ENCODE data around the gene PTPN6. TPM values are rescaled to one million over a fixed set of nuclear protein-coding genes. Genes with fewer than 3 reads are reported as not detected.

Gene PTPN6
- total RNA-seq, 1 donor from 2014 or later, result 6.0 TPM

GRCh38 chr12:6946920-6947374 is 4.2 kb upstream of the PTPN6 start:
- H3K27me3 ChIP-seq, result no peaks in the 10 kb centered on the region
- peak overlapping the region; percentile 15 for H3K27ac Mint-ChIP-seq

GRCh38 chr12:6947615-6948014 is 3.5 kb upstream of the PTPN6 start:
- H3K4me1 ChIP-seq, result peaks cover 20% of the 10 kb centered on the region
- DNase-seq (ENCODE audit: low spot score), result no peak

More at GRCh38 chr12:6946920-6947374, 4.2 kb upstream of the PTPN6 start:
- Histone ChIP-seq H4K20me1 (ENCODE audit: low read depth) (peaks cover 11% of the 10 kb centered on the region), H3K4me1 (peaks cover 20% of the 10 kb centered on the region), H3K9me3 (ENCODE audit: low read depth) (no peaks in the 10 kb centered on the region), H3F3A (ENCODE audit: low read depth) (peaks cover 54% of the 10 kb centered on the region), H3K4me2 (peak overlapping the region; percentile 72), H3K4me3 (peak overlapping the region; percentile 40), H3K79me2 (ENCODE audit: low read depth) (peaks cover 10% of the 10 kb centered on the region), H3K9ac (no peak overlapping the region), H3K27ac (no peak overlapping the region), H2AFZ (replicated peaks) (no peak overlapping the region), H3K36me3 (no peaks in the 10 kb centered on the region)
- peaks cover 8% of the 10 kb centered on the region for H3K36me3 Mint-ChIP-seq
- DNase-seq (ENCODE audit: low spot score), result no peak
- TF ChIP-seq EZH2 (IDR thresholded peaks at IDR 0.05) (no peak), EZH2phosphoT487 (IDR thresholded peaks at IDR 0.05) (no peak), CTCF (IDR thresholded peaks at IDR 0.05) (no peak)
- peaks cover 44% of the 10 kb centered on the region for H3K4me1 Mint-ChIP-seq
- H3K27me3 Mint-ChIP-seq (ENCODE audit: insufficient read depth, low read depth), result peaks cover 16% of the 10 kb centered on the region
- no peaks in the 10 kb centered on the region for H3K9me3 Mint-ChIP-seq
- peak overlapping the region; percentile 55 for H3K4me3 Mint-ChIP-seq

GRCh38 chr12:6948873-6949594 is 2.1 kb upstream of the PTPN6 start:
- peaks cover 7% of the 10 kb centered on the region for H3K27me3 Mint-ChIP-seq (ENCODE audit: insufficient read depth, low read depth)

More at GRCh38 chr12:6947615-6948014, 3.5 kb upstream of the PTPN6 start:
- no peak overlapping the region for H3K4me2 ChIP-seq
- no peak overlapping the region for H3K9ac ChIP-seq
- peaks cover 11% of the 10 kb centered on the region for H4K20me1 ChIP-seq (ENCODE audit: low read depth)
- no peaks in the 10 kb centered on the region for H3K36me3 ChIP-seq
- no peak overlapping the region for H3K27ac ChIP-seq
- H3K36me3 Mint-ChIP-seq, result peaks cover 6% of the 10 kb centered on the region
- H3K9me3 ChIP-seq (ENCODE audit: low read depth), result no peaks in the 10 kb centered on the region
- H3K4me1 Mint-ChIP-seq, result peaks cover 43% of the 10 kb centered on the region
- no peak overlapping the region for H3K27ac Mint-ChIP-seq
- peaks cover 47% of the 10 kb centered on the region for H3F3A ChIP-seq (ENCODE audit: low read depth)
- no peak overlapping the region for H2AFZ ChIP-seq (replicated peaks)
- H3K79me2 ChIP-seq (ENCODE audit: low read depth), result peaks cover 10% of the 10 kb centered on the region
- TF ChIP-seq EZH2phosphoT487 (IDR thresholded peaks at IDR 0.05), result no peak
- TF ChIP-seq CTCF (IDR thresholded peaks at IDR 0.05), result no peak
- no peak for TF ChIP-seq EZH2 (IDR thresholded peaks at IDR 0.05)
- H3K9me3 Mint-ChIP-seq, result no peaks in the 10 kb centered on the region
- H3K4me3 ChIP-seq, result no peak overlapping the region
- H3K27me3 Mint-ChIP-seq (ENCODE audit: insufficient read depth, low read depth), result peaks cover 11% of the 10 kb centered on the region
- no peaks in the 10 kb centered on the region for H3K27me3 ChIP-seq
- no peak overlapping the region for H3K4me3 Mint-ChIP-seq

More at GRCh38 chr12:6948873-6949594, 2.1 kb upstream of the PTPN6 start:
- DNase-seq (ENCODE audit: low spot score), result no peak
- H3K4me2 ChIP-seq, result no peak overlapping the region
- H3K27me3 ChIP-seq, result no peaks in the 10 kb centered on the region
- no peak overlapping the region for H3K4me3 ChIP-seq
- Mint-ChIP-seq H3K9me3 (no peaks in the 10 kb centered on the region), H3K27ac (no peak overlapping the region), H3K36me3 (peaks cover 6% of the 10 kb centered on the region), H3K4me3 (peak overlapping the region; percentile 38), H3K4me1 (peaks cover 41% of the 10 kb centered on the region)
- peaks cover 11% of the 10 kb centered on the region for H4K20me1 ChIP-seq (ENCODE audit: low read depth)
- no peak for TF ChIP-seq CTCF (IDR thresholded peaks at IDR 0.05)
- TF ChIP-seq EZH2 (IDR thresholded peaks at IDR 0.05), result no peak
- TF ChIP-seq EZH2phosphoT487 (IDR thresholded peaks at IDR 0.05), result no peak
- H3K27ac ChIP-seq, result no peak overlapping the region
- no peak overlapping the region for H3K9ac ChIP-seq
- H3F3A ChIP-seq (ENCODE audit: low read depth), result peaks cover 33% of the 10 kb centered on the region
- H3K36me3 ChIP-seq, result no peaks in the 10 kb centered on the region
- H3K79me2 ChIP-seq (ENCODE audit: low read depth), result peaks cover 10% of the 10 kb centered on the region
- no peaks in the 10 kb centered on the region for H3K9me3 ChIP-seq (ENCODE audit: low read depth)
- no peak overlapping the region for H2AFZ ChIP-seq (replicated peaks)
- H3K4me1 ChIP-seq, result peaks cover 20% of the 10 kb centered on the region

Measured in neural progenitor cell (in vitro differentiated cells).